ENCODE measurements around the gene GPX1. TPM values are rescaled to one million over a fixed set of nuclear protein-coding genes. Genes with fewer than 3 reads are reported as not detected.

The GPX1 gene
- total RNA-seq, 1 donor from 2014 or later = 339 TPM

- TF ChIP-seq, protein P1, sequence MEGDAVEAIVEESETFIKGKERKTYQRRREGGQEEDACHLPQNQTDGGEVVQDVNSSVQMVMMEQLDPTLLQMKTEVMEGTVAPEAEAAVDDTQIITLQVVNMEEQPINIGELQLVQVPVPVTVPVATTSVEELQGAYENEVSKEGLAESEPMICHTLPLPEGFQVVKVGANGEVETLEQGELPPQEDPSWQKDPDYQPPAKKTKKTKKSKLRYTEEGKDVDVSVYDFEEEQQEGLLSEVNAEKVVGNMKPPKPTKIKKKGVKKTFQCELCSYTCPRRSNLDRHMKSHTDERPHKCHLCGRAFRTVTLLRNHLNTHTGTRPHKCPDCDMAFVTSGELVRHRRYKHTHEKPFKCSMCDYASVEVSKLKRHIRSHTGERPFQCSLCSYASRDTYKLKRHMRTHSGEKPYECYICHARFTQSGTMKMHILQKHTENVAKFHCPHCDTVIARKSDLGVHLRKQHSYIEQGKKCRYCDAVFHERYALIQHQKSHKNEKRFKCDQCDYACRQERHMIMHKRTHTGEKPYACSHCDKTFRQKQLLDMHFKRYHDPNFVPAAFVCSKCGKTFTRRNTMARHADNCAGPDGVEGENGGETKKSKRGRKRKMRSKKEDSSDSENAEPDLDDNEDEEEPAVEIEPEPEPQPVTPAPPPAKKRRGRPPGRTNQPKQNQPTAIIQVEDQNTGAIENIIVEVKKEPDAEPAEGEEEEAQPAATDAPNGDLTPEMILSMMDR (conservative IDR thresholded peaks at IDR 0.05; ENCODE audit: low read depth, low read length) = no peak
- H3K4me3 ChIP-seq (ENCODE audit: low read depth, low read length) = no peak overlapping the region
- DNase-seq (ENCODE audit: low read depth) = no peak
Measured at GRCh38 chr3:49389297-49389696, 31.1 kb upstream of the GPX1 start.

DNA sequence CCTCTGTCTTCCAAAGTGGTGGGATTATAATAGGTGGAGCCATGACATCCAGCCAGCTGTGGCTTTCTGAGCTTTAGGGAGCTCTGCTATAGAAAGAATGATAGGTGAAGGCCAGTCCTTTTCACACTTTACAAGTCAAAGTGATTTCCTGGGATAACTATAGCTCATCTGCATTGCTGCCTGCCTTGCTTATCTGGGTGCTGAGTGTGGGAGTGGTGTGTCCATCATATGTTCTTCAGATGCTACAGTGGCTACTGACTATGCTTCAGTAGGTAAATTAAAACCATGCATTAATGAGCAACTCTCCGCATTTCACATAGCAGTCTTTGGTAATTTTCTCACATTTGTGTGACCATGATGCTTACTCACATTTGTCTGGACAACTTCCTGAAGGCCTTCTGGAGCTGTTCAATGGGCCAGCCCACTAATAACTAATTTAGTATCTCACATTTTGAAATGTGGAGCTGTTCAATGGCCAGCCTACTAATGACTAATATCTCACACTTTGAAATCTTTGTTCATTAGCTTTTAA is 30.2 kb upstream of the GPX1 start:
- TF ChIP-seq, protein P1 (conservative IDR thresholded peaks at IDR 0.05; ENCODE audit: low read depth, low read length) = no peak
- no peak for DNase-seq (ENCODE audit: low read depth)
- no peak overlapping the region for H3K4me3 ChIP-seq (ENCODE audit: low read depth, low read length)

DNA sequence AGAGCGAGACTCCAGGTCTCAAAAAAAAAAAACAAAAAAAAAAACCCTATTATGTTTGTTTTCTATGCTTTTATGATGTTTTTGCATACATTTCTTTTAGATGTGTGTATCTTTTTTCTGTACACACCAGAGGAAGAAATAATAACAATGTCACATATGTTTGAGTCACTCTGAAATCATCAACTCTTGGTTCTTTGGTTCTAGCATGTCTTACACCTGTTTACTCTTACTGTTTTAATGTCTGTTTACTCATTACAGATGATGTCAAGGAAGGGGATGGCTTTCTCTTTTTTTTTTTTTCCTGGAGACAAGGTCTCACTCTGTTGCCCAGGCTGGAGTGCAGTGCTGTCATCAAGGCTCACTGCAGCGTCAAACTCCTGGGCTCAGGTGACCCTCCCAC is 29.6 kb upstream of the GPX1 start:
- TF ChIP-seq, protein P1 (conservative IDR thresholded peaks at IDR 0.05; ENCODE audit: low read depth, low read length) = no peak
- DNase-seq (ENCODE audit: low read depth) = no peak
- no peak overlapping the region for H3K4me3 ChIP-seq (ENCODE audit: low read depth, low read length)

- no peak overlapping the region for H3K4me3 ChIP-seq (ENCODE audit: low read depth, low read length)
- TF ChIP-seq, protein P1 (conservative IDR thresholded peaks at IDR 0.05; ENCODE audit: low read depth, low read length) = no peak
- no peak for DNase-seq (ENCODE audit: low read depth)
Measured at GRCh38 chr3:49386056-49386756, 28.1 kb upstream of the GPX1 start.

GRCh38 chr3:49385617-49386016 is 27.5 kb upstream of the GPX1 start:
- no peak overlapping the region for H3K4me3 ChIP-seq (ENCODE audit: low read depth, low read length)
- TF ChIP-seq, protein P1 (conservative IDR thresholded peaks at IDR 0.05; ENCODE audit: low read depth, low read length) = no peak
- DNase-seq (ENCODE audit: low read depth) = no peak

DNA sequence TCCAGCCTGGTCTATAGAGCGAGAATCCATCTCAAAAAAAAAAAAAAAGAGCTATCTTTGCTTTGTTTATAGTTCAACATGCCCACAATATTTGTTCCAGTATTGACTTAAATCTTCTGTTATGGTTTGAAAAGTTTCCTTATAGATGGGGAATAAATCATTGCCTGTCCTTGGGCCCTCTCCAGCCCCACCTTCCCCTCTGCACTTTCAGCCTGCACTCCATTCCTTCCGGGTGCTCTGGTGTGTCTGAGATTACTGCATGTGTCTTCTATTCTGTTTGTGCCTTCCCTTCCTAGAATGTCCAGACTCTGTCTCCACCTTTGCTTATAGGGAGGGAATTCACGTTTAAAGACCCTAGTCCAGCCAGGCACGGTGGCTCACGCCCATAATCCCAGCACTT is 25.2 kb upstream of the GPX1 start:
- H3K4me3 ChIP-seq (ENCODE audit: low read depth, low read length) = no peak overlapping the region
- TF ChIP-seq, protein P1 (conservative IDR thresholded peaks at IDR 0.05; ENCODE audit: low read depth, low read length) = no peak
- no peak for DNase-seq (ENCODE audit: low read depth)
